Kidney (tissue), 14 donors: ENCODE measurements around the gene EMILIN1. TPM values are rescaled to one million over a fixed set of nuclear protein-coding genes. Genes with fewer than 3 reads are reported as not detected.

Experiments used
- DNase-seq, 5 donors: peaks; one replicate each; pipeline ENCODE4 v3.0.0-alpha.2; 2013 to 2020
- FAIRE-seq: peaks from 2 replicates; lab custom pipeline; 2012; peaks lifted over from hg19 to GRCh38; lab: Jason Lieb, UNC
- H3K27ac ChIP-seq, 2 donors: one replicate each; pipeline ENCODE4 v1.7.0; 2013; ENCODE audit warnings: low read depth in 2 of 2, low read length in 2 of 2, inconsistent platforms in 1 of 2
- H3K27me3 ChIP-seq: one replicate; pipeline ENCODE4 v1.7.1; 2013; ENCODE audit warnings: low read length, inconsistent platforms; ENCODE audit not compliant: control insufficient read depth, insufficient read depth
- H3K36me3 ChIP-seq, 3 donors: one replicate each; pipeline versions ENCODE4 v1.7.0 to v1.7.1; 2013; ENCODE audit warnings: low read length in 3 of 3, control low read depth in 1 of 3, inconsistent platforms in 1 of 3; ENCODE audit not compliant: insufficient read depth in 3 of 3, control insufficient read depth in 2 of 3
- H3K4me1 ChIP-seq, 3 donors: one replicate each; pipeline versions ENCODE4 v1.7.0 to v1.7.1; 2013; ENCODE audit warnings: low read length in 3 of 3, inconsistent platforms in 1 of 3, low read depth in 1 of 3; ENCODE audit not compliant: control insufficient read depth in 2 of 3, insufficient read depth in 2 of 3
- H3K4me3 ChIP-seq, 3 donors: one replicate each; pipeline versions ENCODE4 v1.7.0 to v1.8.1; 2013; ENCODE audit warnings: low read length in 3 of 3, control low read depth in 1 of 3, inconsistent platforms in 1 of 3
- H3K9ac ChIP-seq, 3 donors: one replicate each; pipeline versions ENCODE4 v1.7.0 to v1.7.1; 2013; ENCODE audit warnings: low read length in 3 of 3, control low read depth in 1 of 3, inconsistent platforms in 1 of 3
- H3K9me3 ChIP-seq, 3 donors: one replicate each; pipeline versions ENCODE4 v1.7.0 to v1.7.1; 2013; ENCODE audit warnings: low read length in 3 of 3, control low read depth in 1 of 3, inconsistent platforms in 1 of 3; ENCODE audit not compliant: control insufficient read depth in 2 of 3, insufficient read depth in 1 of 3
- CTCF ChIP-seq: IDR thresholded peaks from 3 replicates; pipeline ENCODE4 v1.5.1; 2012; ENCODE audit warnings: mild to moderate bottlenecking, moderate library complexity, borderline replicate concordance; ENCODE audit not compliant: insufficient read depth; ENCODE audit errors: extremely low read depth
- intact Hi-C: fragments of 100-400 bp; cut with DNase I; formaldehyde crosslinking; loops from one replicate; pipeline ENCODE4 v1.11.1; 2022
- polyA plus RNA-seq: library from polyadenylated mRNA; stranded (reverse); fragments of 350-450 nt; fragmentation: Illumina TruSeq; extraction: RNeasy Lipid Tissue Mini Kit (QIAGEN cat#74804); gene quantifications from one replicate; pipeline ENCODE4 v1.2.3, GENCODE V29; 2014; ENCODE audit warnings: low read depth, low replicate concordance; ENCODE audit not compliant: insufficient read depth
- total RNA-seq: library from RNA; stranded (reverse); fragmentation: NEBNext Ultra II Directional; extraction: Animal tissue kit (Norgen Biotek cat#: 25700); gene quantifications from one replicate; pipeline ENCODE4 v1.2.1, GENCODE V29; 2021
- donor health status: control.
- donor health status: control.
- donor health status: control.
- donor health status: control.
- donor health status: control.
- donor health status: DM: yes; HTN: yes; CAD: no.
- donor health status: Normal renal cell carcinoma (clear cell type).

The EMILIN1 gene
- total and polyA plus RNA-seq, 2 donors from 2014 or later, result 32.1 to 75.2 TPM

- Histone ChIP-seq H3K4me1 (peaks cover 3 to 12% (median 9%) of the 10 kb centered on the region in 3 donors), H3K36me3 (peaks cover 6 to 33% (median 32%) of the 10 kb centered on the region in 3 donors), H3K27me3 (no peaks in the 10 kb centered on the region), H3K9ac (peak overlapping the region; percentile 57 to 99 (median 72)), H3K9me3 (no peaks in the 10 kb centered on the region), H3K4me3 (peak overlapping the region; percentile 63 to 97 (median 95)), H3K27ac (peak overlapping the region; percentile 20 to 28)
- TF ChIP-seq CTCF, result no peak
- intact Hi-C loops, result no loop called here
- FAIRE-seq (no peak), DNase-seq (no peak)
Observed at GRCh38 chr2:27033253-27033852, 45.1 kb upstream of the EMILIN1 start.

GRCh38 chr2:27038012-27038411, 40.4 kb upstream of the EMILIN1 start:
- FAIRE-seq, result no peak
- Histone ChIP-seq H3K4me3 (no peak overlapping the region), H3K9me3 (no peaks in the 10 kb centered on the region), H3K27ac (no peak overlapping the region), H3K36me3 (peaks cover 6 to 51% (median 46%) of the 10 kb centered on the region in 3 donors), H3K4me1 (peaks cover 5 to 20% (median 18%) of the 10 kb centered on the region in 3 donors), H3K27me3 (no peaks in the 10 kb centered on the region), H3K9ac (no peak overlapping the region)
- no peak for DNase-seq
- intact Hi-C loops, result no loop called here
- no peak for TF ChIP-seq CTCF

- no peak for TF ChIP-seq CTCF
- Histone ChIP-seq H3K27ac (no peak overlapping the region), H3K9ac (no peak overlapping the region), H3K9me3 (no peaks in the 10 kb centered on the region), H3K27me3 (no peaks in the 10 kb centered on the region), H3K4me3 (no peak overlapping the region), H3K4me1 (peaks cover 2 to 16% (median 13%) of the 10 kb centered on the region in 3 donors), H3K36me3 (peaks cover 6 to 51% (median 46%) of the 10 kb centered on the region in 3 donors)
- intact Hi-C loops, result no loop called here
- DNase-seq (no peak), FAIRE-seq (no peak)
Observed at GRCh38 chr2:27038631-27039339, 39.6 kb upstream of the EMILIN1 start.
